Activated CD8-positive, alpha-beta memory T cell treated with anti-CD3 and anti-CD28 coated beads for 48 hours (primary cell): ENCODE data around the gene RPP21.

Experiments
- DNase-seq, 3 experiments: peaks; one replicate each; pipeline ENCODE4 v3.0.0-alpha.2; 2020; ENCODE audit warnings: low read depth in 2 of 3, low spot score in 2 of 3

RPP21 gene

GRCh38 chr6:30378290-30378937 is 33.5 kb downstream of the RPP21 start:
- no peak for DNase-seq

- no peak for DNase-seq
These were observed 35.5 kb downstream of the RPP21 start for GRCh38 chr6:30380464-30380863.

GRCh38 chr6:30386166-30386565 is 41.2 kb downstream of the RPP21 start:
- DNase-seq, result no peak

- no peak for DNase-seq
These were observed 46.3 kb downstream of the RPP21 start for GRCh38 chr6:30391240-30391639.

GRCh38 chr6:30394139-30394538 is 49.2 kb downstream of the RPP21 start:
- no peak for DNase-seq
